ENCODE data around the gene CTXND1. TPM values are rescaled to one million over a fixed set of nuclear protein-coding genes. Genes with fewer than 3 reads are reported as not detected.
"Not testable (repeated sequence)": the region's sequence is repeated elsewhere in the genome, so short reads cannot be mapped to it uniquely, and the experiment has no call there.

The CTXND1 gene
- polyA plus RNA-seq (2013, experiment 1 of 2) = 0.01 TPM
- polyA plus RNA-seq (2013, experiment 2 of 2) = not detected

DNA sequence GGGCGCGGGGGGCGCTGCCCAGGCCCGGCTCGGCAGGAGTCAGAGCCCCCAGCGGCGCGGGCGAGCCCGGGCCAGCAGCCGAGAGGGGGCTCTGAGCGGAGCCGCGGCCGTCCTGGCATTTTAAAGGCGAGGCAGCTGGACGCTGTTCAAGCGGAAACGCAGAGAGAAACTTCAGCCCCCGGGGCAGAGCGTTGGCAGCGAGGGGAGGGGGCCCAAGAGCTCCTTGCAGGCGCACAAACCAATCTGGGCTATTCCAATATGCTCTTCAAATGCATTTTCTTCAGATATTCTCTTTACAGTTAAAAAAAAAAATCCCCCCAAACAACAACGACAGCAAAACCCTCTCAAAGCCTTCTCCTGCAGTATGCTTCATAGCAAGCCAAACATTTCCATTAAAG, at the start of gene CTXND1:
CTXND1 (minus strand) TSS at position 93 of the 398 bp plus-strand sequence. CDS start 50,264 bp downstream, outside the sequence.
- H4K8ac ChIP-seq (ENCODE audit: low read length) = no peak within 1 kb of the TSS
- no peak within 1 kb of the TSS for H3K23ac ChIP-seq (ENCODE audit: low read length in 2 of 2)
- H3K9ac ChIP-seq (ENCODE audit: low read length) = no peak within 1 kb of the TSS
- no peak within 1 kb of the TSS for H3K14ac ChIP-seq (ENCODE audit: low read length in 2 of 2)
- peaks cover 9% of the 10 kb centered on the region for H3K4me1 ChIP-seq (ENCODE audit: control insufficient read depth, insufficient read depth, low read depth, low read length)
- H2AFZ ChIP-seq (ENCODE audit: low read depth, low read length) = peak within 1 kb of the TSS; percentile 42
- no peak within 1 kb of the TSS for H2BK15ac ChIP-seq (ENCODE audit: low read depth, poor library complexity, severe bottlenecking)
- 1% methylated on average over 24 of the region's 24 CpGs for WGBS
- no peak within 1 kb of the TSS for H2AK5ac ChIP-seq (ENCODE audit: low read length, severe bottlenecking)
- H3K18ac ChIP-seq (ENCODE audit: low read depth in 1 of 2, low read length in 2 of 2) = no peak within 1 kb of the TSS
- no peak within 1 kb of the TSS for H2BK120ac ChIP-seq (ENCODE audit: low read depth, low read length)
- no peak within 1 kb of the TSS for H2BK5ac ChIP-seq (ENCODE audit: low read depth, low read length, poor library complexity, severe bottlenecking)
- H3K4ac ChIP-seq (ENCODE audit: low read depth in 1 of 2, low read length in 2 of 2) = no peak within 1 kb of the TSS
- no peak within 1 kb of the TSS for H4K91ac ChIP-seq (ENCODE audit: low read length)
- no peaks in the 10 kb centered on the region for H3K9me3 ChIP-seq (ENCODE audit: control insufficient read depth, low read length)
- H3K36me3 ChIP-seq (ENCODE audit: control insufficient read depth in 1 of 2, insufficient read depth in 2 of 2, low read depth in 1 of 2, low read length in 2 of 2) = no peaks in the 10 kb centered on the region
- H3K27ac ChIP-seq (ENCODE audit: low read length, poor library complexity, severe bottlenecking) = no peak within 1 kb of the TSS
- no peaks in the 10 kb centered on the region for H3K79me1 ChIP-seq (replicated peaks; ENCODE audit: low read length, poor library complexity, severe bottlenecking)
- H2BK12ac ChIP-seq (ENCODE audit: low read length in 2 of 2) = no peak within 1 kb of the TSS
- peak within 1 kb of the TSS; percentile 44 to 56 for H3K4me3 ChIP-seq (ENCODE audit: insufficient read depth in 1 of 2, low read depth in 1 of 2, low read length in 2 of 2)
- H3K4me2 ChIP-seq (ENCODE audit: low read length, poor library complexity, severe bottlenecking) = peak within 1 kb of the TSS; percentile 100
- peaks cover 58 to 98% of the 10 kb centered on the region in 2 experiments for H3K27me3 ChIP-seq (ENCODE audit: control insufficient read depth in 1 of 2, insufficient read depth in 1 of 2, low read length in 2 of 2)
- no peak for DNase-seq

DNA sequence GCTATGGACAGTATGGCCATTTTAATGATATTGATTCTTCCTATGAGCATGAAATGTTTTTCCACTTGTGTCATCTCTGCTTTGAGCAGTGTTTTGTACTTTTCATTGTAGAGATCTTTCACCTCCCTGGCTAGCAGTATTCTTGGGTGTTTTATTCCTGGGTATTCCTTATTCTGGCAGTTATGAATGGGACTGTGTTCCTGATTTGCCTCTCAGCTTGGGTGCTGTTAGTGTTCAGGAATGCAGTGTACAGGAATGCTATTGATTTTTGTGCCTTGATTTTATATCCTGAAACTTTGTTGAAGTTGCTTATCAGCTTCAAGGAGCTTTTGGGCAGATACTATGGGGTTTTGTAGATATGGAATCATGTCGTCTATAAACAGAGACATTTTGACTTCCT, 49.5 kb upstream of the CTXND1 start:
- Histone ChIP-seq H2BK12ac (ENCODE audit: low read length in 2 of 2) (no peak overlapping the region), H3K27me3 (ENCODE audit: control insufficient read depth in 1 of 2, insufficient read depth in 1 of 2, low read length in 2 of 2) (peaks cover 7 to 9% of the 10 kb centered on the region in 2 experiments), H2AFZ (ENCODE audit: low read depth, low read length) (no peak overlapping the region), H3K23ac (ENCODE audit: low read length in 2 of 2) (no peak overlapping the region), H3K9ac (ENCODE audit: low read length) (no peak overlapping the region), H3K36me3 (ENCODE audit: control insufficient read depth in 1 of 2, insufficient read depth in 2 of 2, low read depth in 1 of 2, low read length in 2 of 2) (no peaks in the 10 kb centered on the region), H3K14ac (ENCODE audit: low read length in 2 of 2) (no peak overlapping the region), H2AK5ac (ENCODE audit: low read length, severe bottlenecking) (no peak overlapping the region), H3K79me1 (replicated peaks; ENCODE audit: low read length, poor library complexity, severe bottlenecking) (no peaks in the 10 kb centered on the region), H3K4ac (ENCODE audit: low read depth in 1 of 2, low read length in 2 of 2) (no peak overlapping the region), H3K4me1 (ENCODE audit: control insufficient read depth, insufficient read depth, low read depth, low read length) (no peaks in the 10 kb centered on the region), H3K4me2 (ENCODE audit: low read length, poor library complexity, severe bottlenecking) (no peak overlapping the region), H3K4me3 (ENCODE audit: insufficient read depth in 1 of 2, low read depth in 1 of 2, low read length in 2 of 2) (no peak overlapping the region), H4K91ac (ENCODE audit: low read length) (no peak overlapping the region), H2BK120ac (ENCODE audit: low read depth, low read length) (no peak overlapping the region), H2BK15ac (ENCODE audit: low read depth, poor library complexity, severe bottlenecking) (no peak overlapping the region), H3K27ac (ENCODE audit: low read length, poor library complexity, severe bottlenecking) (no peak overlapping the region), H3K9me3 (ENCODE audit: control insufficient read depth, low read length) (peaks cover 1% of the 10 kb centered on the region), H4K8ac (ENCODE audit: low read length) (no peak overlapping the region), H3K18ac (ENCODE audit: low read depth in 1 of 2, low read length in 2 of 2) (no peak overlapping the region), H2BK5ac (ENCODE audit: low read depth, low read length, poor library complexity, severe bottlenecking) (no peak overlapping the region)
- DNase-seq = no peak
- no CpG with 5 or more reads among the region's 1 CpG for WGBS

DNA sequence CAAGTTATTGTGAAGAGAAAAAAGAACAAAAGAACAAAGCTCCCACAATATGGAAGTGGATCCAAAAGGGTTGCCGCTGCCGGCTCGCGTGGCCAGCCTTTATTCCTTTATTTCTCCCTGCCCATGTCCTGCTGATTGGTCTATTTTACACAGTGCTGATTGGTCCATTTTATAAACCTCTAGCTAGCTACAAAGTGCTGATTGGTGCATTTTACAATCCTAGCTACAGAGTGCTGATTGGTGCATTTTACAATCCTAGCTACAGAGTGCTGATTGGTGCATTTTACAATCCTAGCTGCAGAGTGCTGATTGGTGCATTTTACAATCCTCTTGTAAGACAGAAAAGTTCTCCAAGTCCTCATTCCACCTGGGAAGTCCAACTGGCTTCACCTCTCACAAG, 43.8 kb upstream of the CTXND1 start:
- not testable (repeated sequence) for H3K4ac ChIP-seq (ENCODE audit: low read depth in 1 of 2, low read length in 2 of 2); H3K27ac ChIP-seq (ENCODE audit: low read length, poor library complexity, severe bottlenecking); DNase-seq; H3K9me3 ChIP-seq (ENCODE audit: control insufficient read depth, low read length); H3K9ac ChIP-seq (ENCODE audit: low read length); H2AFZ ChIP-seq (ENCODE audit: low read depth, low read length); H2BK12ac ChIP-seq (ENCODE audit: low read length in 2 of 2); H3K4me2 ChIP-seq (ENCODE audit: low read length, poor library complexity, severe bottlenecking); H3K79me1 ChIP-seq (replicated peaks; ENCODE audit: low read length, poor library complexity, severe bottlenecking); H3K36me3 ChIP-seq (ENCODE audit: control insufficient read depth in 1 of 2, insufficient read depth in 2 of 2, low read depth in 1 of 2, low read length in 2 of 2); H4K91ac ChIP-seq (ENCODE audit: low read length); H4K8ac ChIP-seq (ENCODE audit: low read length); H3K14ac ChIP-seq (ENCODE audit: low read length in 2 of 2); H3K4me3 ChIP-seq (ENCODE audit: insufficient read depth in 1 of 2, low read depth in 1 of 2, low read length in 2 of 2); H3K4me1 ChIP-seq (ENCODE audit: control insufficient read depth, insufficient read depth, low read depth, low read length); H2BK15ac ChIP-seq (ENCODE audit: low read depth, poor library complexity, severe bottlenecking); H2BK5ac ChIP-seq (ENCODE audit: low read depth, low read length, poor library complexity, severe bottlenecking); H2AK5ac ChIP-seq (ENCODE audit: low read length, severe bottlenecking); H3K18ac ChIP-seq (ENCODE audit: low read depth in 1 of 2, low read length in 2 of 2); H2BK120ac ChIP-seq (ENCODE audit: low read depth, low read length); H3K23ac ChIP-seq (ENCODE audit: low read length in 2 of 2)
- peaks cover 10 to 30% of the 10 kb centered on the region in 2 experiments for H3K27me3 ChIP-seq (ENCODE audit: control insufficient read depth in 1 of 2, insufficient read depth in 1 of 2, low read length in 2 of 2)
- 100% methylated on average over 1 of the region's 4 CpGs for WGBS

DNA sequence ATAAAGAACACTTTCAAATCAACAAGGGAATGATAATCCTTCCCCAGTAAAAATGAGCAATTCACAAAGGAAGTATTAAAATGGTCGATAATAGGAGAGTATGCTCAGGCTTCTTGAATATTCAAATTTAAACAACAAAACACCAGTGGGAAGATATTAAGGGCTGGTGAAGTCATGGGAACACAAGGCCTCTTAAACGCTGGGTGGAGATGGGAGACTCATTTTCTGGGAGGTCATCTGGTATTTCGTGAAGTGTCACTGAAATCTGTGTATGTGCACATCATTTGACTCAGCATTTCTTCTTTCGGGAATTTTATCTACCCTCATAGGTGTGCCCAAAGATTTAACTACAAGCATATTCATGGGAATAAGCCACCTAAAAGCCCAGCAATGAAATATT, 40.1 kb upstream of the CTXND1 start:
- Histone ChIP-seq H2BK5ac (ENCODE audit: low read depth, low read length, poor library complexity, severe bottlenecking) (no peak overlapping the region), H3K27ac (ENCODE audit: low read length, poor library complexity, severe bottlenecking) (no peak overlapping the region), H3K4me3 (ENCODE audit: insufficient read depth in 1 of 2, low read depth in 1 of 2, low read length in 2 of 2) (no peak overlapping the region), H3K23ac (ENCODE audit: low read length in 2 of 2) (no peak overlapping the region), H3K14ac (ENCODE audit: low read length in 2 of 2) (no peak overlapping the region), H3K79me1 (replicated peaks; ENCODE audit: low read length, poor library complexity, severe bottlenecking) (no peaks in the 10 kb centered on the region), H2BK15ac (ENCODE audit: low read depth, poor library complexity, severe bottlenecking) (no peak overlapping the region), H3K36me3 (ENCODE audit: control insufficient read depth in 1 of 2, insufficient read depth in 2 of 2, low read depth in 1 of 2, low read length in 2 of 2) (no peaks in the 10 kb centered on the region), H2AFZ (ENCODE audit: low read depth, low read length) (no peak overlapping the region), H3K27me3 (ENCODE audit: control insufficient read depth in 1 of 2, insufficient read depth in 1 of 2, low read length in 2 of 2) (peaks cover 9 to 51% of the 10 kb centered on the region in 2 experiments), H2AK5ac (ENCODE audit: low read length, severe bottlenecking) (no peak overlapping the region), H3K4ac (ENCODE audit: low read depth in 1 of 2, low read length in 2 of 2) (no peak overlapping the region), H3K9me3 (ENCODE audit: control insufficient read depth, low read length) (peaks cover 9% of the 10 kb centered on the region), H3K9ac (ENCODE audit: low read length) (no peak overlapping the region), H2BK12ac (ENCODE audit: low read length in 2 of 2) (no peak overlapping the region), H3K4me2 (ENCODE audit: low read length, poor library complexity, severe bottlenecking) (no peak overlapping the region), H2BK120ac (ENCODE audit: low read depth, low read length) (no peak overlapping the region), H3K18ac (ENCODE audit: low read depth in 1 of 2, low read length in 2 of 2) (no peak overlapping the region), H4K91ac (ENCODE audit: low read length) (no peak overlapping the region), H3K4me1 (ENCODE audit: control insufficient read depth, insufficient read depth, low read depth, low read length) (no peaks in the 10 kb centered on the region), H4K8ac (ENCODE audit: low read length) (no peak overlapping the region)
- 85% methylated on average over 3 of the region's 4 CpGs for WGBS
- no peak for DNase-seq

All from mesenchymal stem cell (in vitro differentiated cells and primary cell).